H1 (cell line): ENCODE data around the gene SLAIN2. TPM values are rescaled to one million over a fixed set of nuclear protein-coding genes. Genes with fewer than 3 reads are reported as not detected.

Experiments used
- CTCF ChIA-PET: fragments of 300-600 bp; sonication (Branson Sonifier 250); formaldehyde crosslinking; loops from one replicate; lab custom pipeline; 2021; ENCODE audit not compliant: partially characterized antibody; lab: Charles Lee
- POLR2A ChIA-PET: fragments of 300-600 bp; sonication (Branson Sonifier 250); formaldehyde crosslinking; loops from one replicate; lab custom pipeline; 2021; ENCODE audit warnings: inconsistent platforms; ENCODE audit not compliant: partially characterized antibody; lab: Charles Lee
- DNase-seq, 2 experiments: peaks; one replicate each; pipeline versions ENCODE4 v3.0.0 to v3.0.0-alpha.2; 2010 to 2022; ENCODE audit warnings: low spot score in 2 of 2, low read depth in 1 of 2, mixed read lengths in 1 of 2
- FAIRE-seq: peaks from 2 replicates; lab custom pipeline; 2011; peaks lifted over from hg19 to GRCh38; lab: Jason Lieb, UNC
- H2AFZ ChIP-seq: 2 replicates; pipeline ENCODE4 v1.8.1; 2012; ENCODE audit warnings: low read length, inconsistent platforms
- H2AK5ac ChIP-seq: 2 replicates; pipeline ENCODE4 v1.6.1; 2013; ENCODE audit warnings: low read depth, low read length
- H2BK120ac ChIP-seq: replicated peaks from 2 replicates; pipeline ENCODE3; 2013; ENCODE audit warnings: low read depth, low read length, inconsistent platforms
- H2BK12ac ChIP-seq: 2 replicates; pipeline ENCODE4 v1.6.1; 2013; ENCODE audit warnings: low read depth, low read length
- H2BK15ac ChIP-seq: 2 replicates; pipeline ENCODE4 v1.6.1; 2013; ENCODE audit warnings: low read length
- H2BK20ac ChIP-seq: 2 replicates; pipeline ENCODE4 v1.6.1; 2013; ENCODE audit warnings: low read length
- H2BK5ac ChIP-seq: 2 replicates; pipeline ENCODE4 v1.6.1; 2013; ENCODE audit warnings: low read depth, low read length
- H3K14ac ChIP-seq: 2 replicates; pipeline ENCODE4 v1.6.1; 2013; ENCODE audit warnings: inconsistent platforms; ENCODE audit not compliant: insufficient read length
- H3K18ac ChIP-seq: 2 replicates; pipeline ENCODE4 v1.6.1; 2013; ENCODE audit warnings: low read length; ENCODE audit errors: extremely low read depth
- H3K23ac ChIP-seq: 2 replicates; pipeline ENCODE4 v1.6.1; 2013; ENCODE audit warnings: inconsistent platforms; ENCODE audit not compliant: insufficient read length
- H3K23me2 ChIP-seq: 2 replicates; pipeline ENCODE4 v1.6.1; 2013; ENCODE audit warnings: low read depth, low read length
- H3K27ac ChIP-seq: 2 replicates; pipeline ENCODE4 v1.6.1; 2011; ENCODE audit warnings: low read depth, low read length, inconsistent platforms
- H3K27me3 ChIP-seq, 4 experiments: replicated peaks in 1 of 4; 1 replicate in 1 of 4; 2 replicates in 3 of 4; pipeline versions ENCODE4 v1.6.1 to v1.8.1; 2011 to 2013; ENCODE audit warnings: low read length in 3 of 4, mild to moderate bottlenecking in 3 of 4, inconsistent platforms in 2 of 4, mixed read lengths in 2 of 4, moderate library complexity in 1 of 4; ENCODE audit not compliant: control insufficient read depth in 3 of 4, insufficient read depth in 3 of 4; ENCODE audit errors: extremely low read depth in 1 of 4
- H3K36me3 ChIP-seq, 4 experiments: 2 replicates each; pipeline versions ENCODE4 v1.6.1 to v1.8.1; 2011 to 2013; ENCODE audit warnings: mild to moderate bottlenecking in 4 of 4, low read length in 3 of 4, moderate library complexity in 2 of 4, control low read depth in 1 of 4, inconsistent platforms in 1 of 4; ENCODE audit not compliant: insufficient read depth in 4 of 4, control insufficient read depth in 2 of 4
- H3K4ac ChIP-seq: replicated peaks from 2 replicates; pipeline ENCODE3; 2013; ENCODE audit warnings: low read length, low read depth, mixed read lengths, inconsistent platforms; ENCODE audit not compliant: insufficient read length
- H3K4me1 ChIP-seq, 4 experiments: replicated peaks in 1 of 4; 1 replicate in 1 of 4; 2 replicates in 3 of 4; pipeline versions ENCODE4 v1.6.1 to v1.8.1; 2011 to 2013; ENCODE audit warnings: low read length in 3 of 4, inconsistent platforms in 2 of 4, mixed read lengths in 1 of 4; ENCODE audit not compliant: insufficient read depth in 4 of 4, control insufficient read depth in 3 of 4
- H3K4me2 ChIP-seq, 2 experiments: 2 replicates each; pipeline versions ENCODE4 v1.6.1 to v1.8.1; 2011 to 2013; ENCODE audit warnings: low read depth in 2 of 2, low read length in 2 of 2, control low read depth in 1 of 2, inconsistent platforms in 1 of 2, mild to moderate bottlenecking in 1 of 2; ENCODE audit not compliant: insufficient read depth in 1 of 2
- H3K4me3 ChIP-seq, 4 experiments: fragments of 200-600, 300-600 bp in 1 of 4; sonication (generic), shearing (Covaris generic), sonication (Bioruptor Twin) in 1 of 4; 2 replicates each; pipeline versions ENCODE4 v1.5.1 to v1.8.1; 2011 to 2016; ENCODE audit warnings: low read length in 4 of 4, low read depth in 3 of 4, control low read depth in 2 of 4, inconsistent platforms in 2 of 4, mild to moderate bottlenecking in 2 of 4, mixed read lengths in 1 of 4, moderate library complexity in 1 of 4; ENCODE audit not compliant: insufficient read depth in 2 of 4; ENCODE audit errors: extremely low read depth in 1 of 4
- H3K56ac ChIP-seq: replicated peaks from 2 replicates; pipeline ENCODE3; 2013; ENCODE audit warnings: low read depth, mild to moderate bottlenecking, mixed read lengths, low read length, inconsistent platforms; ENCODE audit not compliant: insufficient read length
- H3K79me1 ChIP-seq: 2 replicates; pipeline ENCODE4 v1.6.1; 2013; ENCODE audit warnings: low read depth, low read length, control low read depth
- H3K79me2 ChIP-seq, 2 experiments: 2 replicates each; pipeline versions ENCODE4 v1.6.1 to v1.8.1; 2012 to 2013; ENCODE audit warnings: low read length in 2 of 2, mild to moderate bottlenecking in 2 of 2, inconsistent platforms in 1 of 2; ENCODE audit not compliant: insufficient read depth in 2 of 2, control insufficient read depth in 1 of 2
- H3K9ac ChIP-seq, 4 experiments: replicated peaks in 1 of 4; 1 replicate in 1 of 4; 2 replicates in 3 of 4; pipeline versions ENCODE4 v1.6.1 to v1.8.1; 2011 to 2013; ENCODE audit warnings: low read depth in 3 of 4, low read length in 3 of 4, control low read depth in 2 of 4, mild to moderate bottlenecking in 2 of 4, moderate library complexity in 2 of 4, inconsistent platforms in 1 of 4; ENCODE audit errors: extremely low read depth in 1 of 4
- H3K9me3 ChIP-seq, 2 experiments: 2 replicates each; pipeline versions ENCODE4 v1.6.1 to v1.8.1; 2012 to 2013; ENCODE audit warnings: mild to moderate bottlenecking in 2 of 2, moderate library complexity in 2 of 2, control low read depth in 1 of 2, inconsistent platforms in 1 of 2, low read depth in 1 of 2, low read length in 1 of 2, mixed read lengths in 1 of 2; ENCODE audit not compliant: insufficient read depth in 2 of 2
- H4K20me1 ChIP-seq, 2 experiments: replicated peaks in 1 of 2; 2 replicates each; pipeline versions ENCODE3 to v1.8.1; 2011 to 2013; ENCODE audit warnings: inconsistent platforms in 2 of 2, low read length in 2 of 2, mild to moderate bottlenecking in 1 of 2; ENCODE audit not compliant: insufficient read depth in 2 of 2, control insufficient read depth in 1 of 2
- H4K5ac ChIP-seq: 2 replicates; pipeline ENCODE4 v1.6.1; 2013; ENCODE audit warnings: low read length, low read depth, mixed read lengths, inconsistent platforms; ENCODE audit not compliant: insufficient read length
- H4K8ac ChIP-seq: 2 replicates; pipeline ENCODE4 v1.8.0; 2013; ENCODE audit warnings: mild to moderate bottlenecking, moderate library complexity, low read length, inconsistent platforms; ENCODE audit not compliant: insufficient read depth; ENCODE audit errors: extremely low read depth
- H4K91ac ChIP-seq: replicated peaks from 2 replicates; pipeline ENCODE3; 2013; ENCODE audit warnings: low read length, mixed read lengths, inconsistent platforms; ENCODE audit not compliant: insufficient read length
- CBX8 ChIP-seq: fragments of 300-800, 300-1000 bp; sonication (generic); IDR thresholded peaks from 2 replicates; pipeline ENCODE4 v1.7.1; 2016; ENCODE audit warnings: low read depth, low read length, borderline replicate concordance
- CHD1 ChIP-seq: IDR thresholded peaks from 2 replicates; pipeline ENCODE4 v1.6.1; 2012; ENCODE audit warnings: low read depth, low read length, improper control_type of control experiment
- PHF8 ChIP-seq: fragments of 200-600 bp; sonication (generic); conservative IDR thresholded peaks from 2 replicates; pipeline ENCODE4 v1.7.1; 2012; ENCODE audit warnings: low read depth, mild to moderate bottlenecking, inconsistent platforms, low read length, moderate library complexity
- RAD21 ChIP-seq, 2 experiments: IDR thresholded peaks in 1 of 2; conservative IDR thresholded peaks in 1 of 2; 2 replicates each; pipeline ENCODE4 v1.6.1; 2011; ENCODE audit warnings: low read depth in 2 of 2, low read length in 2 of 2, improper control_type of control experiment in 1 of 2, inconsistent platforms in 1 of 2, mild to moderate bottlenecking in 1 of 2, moderate library complexity in 1 of 2
- SIX5 ChIP-seq: IDR thresholded peaks from 2 replicates; pipeline ENCODE4 v1.6.1; 2011; ENCODE audit warnings: mild to moderate bottlenecking, low read depth, low read length
- SP1 ChIP-seq: IDR thresholded peaks from 2 replicates; pipeline ENCODE4 v1.6.1; 2011; ENCODE audit warnings: low read depth, low read length
- TEAD4 ChIP-seq: IDR thresholded peaks from 2 replicates; pipeline ENCODE4 v1.6.1; 2012; ENCODE audit warnings: low read depth, low read length, inconsistent platforms, mixed read lengths
- WGBS, 2 experiments: shearing (Covaris generic) in 1 of 2; methylation state at CpG; one replicate each; pipeline versions ENCODE4 v1.1.6 to v1.1.7; 2013 to 2015; ENCODE audit warnings: low lambda C conversion rate in 2 of 2, mixed read lengths in 2 of 2, inconsistent platforms in 1 of 2, low coverage in 1 of 2, missing lambda C conversion rate in 1 of 2; ENCODE audit not compliant: insufficient replicate concordance in 2 of 2, insufficient coverage in 1 of 2, insufficient read length in 1 of 2; ENCODE audit errors: extremely low coverage in 1 of 2, missing lambda C conversion rate in 1 of 2; 5-methylcytosine and 5-hydroxymethylcytosine counted together
- polyA plus RNA-seq, 7 experiments: library from polyadenylated mRNA; depleted of rRNA in 3 of 7; stranded (reverse) in 5 of 7; unstranded in 2 of 7; fragments of >200 nt in 5 of 7; fragments of 200-250 nt in 2 of 7; gene quantifications; 1 replicate in 5 of 7; 2 replicates in 1 of 7; 4 replicates in 1 of 7; pipeline versions ENCODE4 v1.2.1 to v1.2.3, GENCODE V29; 2011 to 2013; ENCODE audit warnings: missing spikeins in 2 of 7, mixed read lengths in 2 of 7
- total RNA-seq: library from RNA; stranded (reverse); fragmentation: NEBNext Ultra II Directional; extraction: Animal tissue kit (Norgen Biotek cat#: 25700); gene quantifications from 2 replicates; pipeline ENCODE4 v1.2.1, GENCODE V29; 2021
- TF ChIP-seq, protein P1 (sequence below), 3 experiments: IDR thresholded peaks; 1 replicate in 2 of 3; 2 replicates in 1 of 3; pipeline versions ENCODE4 v1.5.1 to v1.6.1; 2011; ENCODE audit warnings: low read length in 3 of 3, mild to moderate bottlenecking in 3 of 3, inconsistent platforms in 2 of 3, low read depth in 1 of 3, moderate library complexity in 1 of 3; ENCODE audit not compliant: insufficient read depth in 1 of 3; ENCODE audit errors: control extremely low read depth in 1 of 3

The SLAIN2 gene
- total and polyA plus RNA-seq, 2 of the 8 experiments (the other 6 are each of a cell fraction or from before 2014, with no cell fraction given) = 8.2 to 40.0 TPM

DNA sequence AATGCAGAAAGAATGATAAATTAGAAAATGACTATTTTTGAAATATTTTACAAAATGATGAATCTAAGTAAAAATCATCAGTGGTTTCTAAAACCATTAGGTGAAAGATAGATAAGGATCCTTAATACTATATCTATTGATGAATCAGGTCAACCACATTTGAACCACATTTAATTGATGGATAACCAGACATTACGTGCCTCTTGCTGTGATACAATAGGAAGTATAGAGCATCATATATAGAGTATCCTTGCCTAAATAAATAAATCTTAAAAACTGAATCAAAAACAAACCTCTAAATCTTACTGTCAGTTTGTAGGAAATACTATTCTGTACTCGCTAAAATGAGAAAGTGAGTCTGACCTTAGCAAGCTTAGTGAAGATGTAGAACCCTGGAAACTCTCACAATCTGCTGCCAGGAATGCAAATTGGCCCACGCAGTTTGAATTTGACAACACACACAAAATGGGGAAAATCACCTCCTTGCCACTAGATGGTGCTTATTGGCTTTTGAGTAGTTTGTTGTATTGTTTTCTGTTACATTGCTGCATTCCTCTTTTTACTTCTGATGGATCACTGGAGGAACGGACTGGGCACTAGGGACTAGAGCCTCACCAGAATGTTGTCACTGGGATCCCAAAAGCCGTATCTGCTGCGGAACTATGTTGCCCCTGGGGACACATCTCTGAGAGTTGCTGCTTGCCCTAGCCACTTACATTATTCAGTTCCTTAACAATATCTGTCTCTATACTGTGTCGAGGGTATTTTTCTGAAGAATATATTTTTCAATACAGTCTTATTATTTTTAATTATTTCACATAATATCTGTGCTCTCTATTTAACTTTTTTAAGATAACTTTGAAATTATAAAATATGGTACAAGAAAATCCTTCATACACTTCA is 25.4 kb upstream of the SLAIN2 start:
- H3K9me3 ChIP-seq = no peaks in the 10 kb centered on the region
- no peak overlapping the region for H2BK20ac ChIP-seq
- FAIRE-seq (peak; percentile 98), DNase-seq (no peak)
- no peak overlapping the region for H4K91ac ChIP-seq
- H4K5ac ChIP-seq = no peak overlapping the region
- no peak overlapping the region for H4K8ac ChIP-seq
- H2AK5ac ChIP-seq = no peak overlapping the region
- no peaks in the 10 kb centered on the region for H4K20me1 ChIP-seq
- H3K79me2 ChIP-seq = no peaks in the 10 kb centered on the region
- 45% methylated on average over 7 of the region's 7 CpGs; no CpG with 5 or more reads in 1 of the 2 experiments for WGBS, 2 experiments
- no peaks in the 10 kb centered on the region for H3K27me3 ChIP-seq
- H3K4me1 ChIP-seq = no peaks in the 10 kb centered on the region
- no peak overlapping the region for H2BK15ac ChIP-seq
- H3K4me3 ChIP-seq = no peak overlapping the region
- H3K18ac ChIP-seq = no peak overlapping the region
- no peak overlapping the region for H3K23ac ChIP-seq
- H3K23me2 ChIP-seq = no peaks in the 10 kb centered on the region
- POLR2A ChIA-PET = no interaction called here
- no peak overlapping the region for H3K4ac ChIP-seq
- no peak overlapping the region for H2BK12ac ChIP-seq
- no peak overlapping the region for H2AFZ ChIP-seq
- H3K14ac ChIP-seq = no peak overlapping the region
- H2BK120ac ChIP-seq = no peak overlapping the region
- no peak overlapping the region for H3K56ac ChIP-seq
- H2BK5ac ChIP-seq = no peak overlapping the region
- no peak overlapping the region for H3K27ac ChIP-seq
- no peak overlapping the region for H3K9ac ChIP-seq
- no peak overlapping the region for H3K4me2 ChIP-seq
- no peaks in the 10 kb centered on the region for H3K36me3 ChIP-seq
- CTCF ChIA-PET = interaction anchor here (1.8 kb wide), 1 partner anchor 12 kb away, joined by 7 read pairs; no protein-coding TSS in a partner anchor
- H3K79me1 ChIP-seq = no peaks in the 10 kb centered on the region
- TF ChIP-seq TEAD4 (peak; percentile 48; the same call in 1 of the 2 replicates), RAD21 (IDR thresholded peaks at IDR 0.05 in 1 of 2, conservative IDR thresholded peaks at IDR 0.05 in 1 of 2; ENCODE audit: low read depth in 2 of 2, low read length in 2 of 2) (peak; percentile 78 to 80), CBX8 (no peak), SIX5 (no peak), PHF8 (no peak), CHD1 (no peak), SP1 (no peak)
- TF ChIP-seq, protein P1, sequence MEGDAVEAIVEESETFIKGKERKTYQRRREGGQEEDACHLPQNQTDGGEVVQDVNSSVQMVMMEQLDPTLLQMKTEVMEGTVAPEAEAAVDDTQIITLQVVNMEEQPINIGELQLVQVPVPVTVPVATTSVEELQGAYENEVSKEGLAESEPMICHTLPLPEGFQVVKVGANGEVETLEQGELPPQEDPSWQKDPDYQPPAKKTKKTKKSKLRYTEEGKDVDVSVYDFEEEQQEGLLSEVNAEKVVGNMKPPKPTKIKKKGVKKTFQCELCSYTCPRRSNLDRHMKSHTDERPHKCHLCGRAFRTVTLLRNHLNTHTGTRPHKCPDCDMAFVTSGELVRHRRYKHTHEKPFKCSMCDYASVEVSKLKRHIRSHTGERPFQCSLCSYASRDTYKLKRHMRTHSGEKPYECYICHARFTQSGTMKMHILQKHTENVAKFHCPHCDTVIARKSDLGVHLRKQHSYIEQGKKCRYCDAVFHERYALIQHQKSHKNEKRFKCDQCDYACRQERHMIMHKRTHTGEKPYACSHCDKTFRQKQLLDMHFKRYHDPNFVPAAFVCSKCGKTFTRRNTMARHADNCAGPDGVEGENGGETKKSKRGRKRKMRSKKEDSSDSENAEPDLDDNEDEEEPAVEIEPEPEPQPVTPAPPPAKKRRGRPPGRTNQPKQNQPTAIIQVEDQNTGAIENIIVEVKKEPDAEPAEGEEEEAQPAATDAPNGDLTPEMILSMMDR (IDR thresholded peaks at IDR 0.05; ENCODE audit: control extremely low read depth in 1 of 3, insufficient read depth in 1 of 3, low read depth in 1 of 3, low read length in 3 of 3) = peak in 2 of 3 experiments; percentile 55 to 83; a peak in 3 of 4 replicates
